HAP-1 (cell line): ENCODE results near the gene MYO1D.
"Not testable (repeated sequence)": the region's sequence is repeated elsewhere in the genome, so short reads cannot be mapped to it uniquely, and the experiment has no call there.

Experiments
- DNase-seq, 2 experiments: peaks; one replicate each; pipeline ENCODE4 v3.0.0-alpha.2; 2016 to 2020; ENCODE audit warnings: low spot score in 2 of 2
- H3K27me3 ChIP-seq: fragments of 250-450 bp; sonication (Bioruptor Pico); 2 replicates; pipeline ENCODE4 v1.5.1; 2020; ENCODE audit warnings: low read depth, mild to moderate bottlenecking, moderate library complexity
- H3K36me3 ChIP-seq: fragments of 250-450 bp; sonication (Bioruptor Pico); replicated peaks from 2 replicates; pipeline ENCODE4 v1.5.1; 2020; ENCODE audit warnings: mild to moderate bottlenecking
- H3K4me1 ChIP-seq: fragments of 250-450 bp; sonication (Bioruptor Pico); 2 replicates; pipeline ENCODE4 v1.5.1; 2020; ENCODE audit warnings: mild to moderate bottlenecking
- H3K4me3 ChIP-seq: fragments of 250-450 bp; sonication (Bioruptor Pico); 2 replicates; pipeline ENCODE4 v1.5.1; 2020; ENCODE audit warnings: mild to moderate bottlenecking, moderate library complexity
- H3K9me3 ChIP-seq: fragments of 250-450 bp; sonication (Bioruptor Pico); 2 replicates; pipeline ENCODE4 v1.5.1; 2020; ENCODE audit warnings: mild to moderate bottlenecking, moderate library complexity
- in situ Hi-C: fragments of 300-500 bp; cut with MboI; formaldehyde crosslinking; loops from 3 replicates; pipeline ENCODE4 v1.14.3; 2020; ENCODE audit warnings: low sequenced_read_pairs, inconsistent platforms, mixed read lengths

Gene MYO1D

DNA sequence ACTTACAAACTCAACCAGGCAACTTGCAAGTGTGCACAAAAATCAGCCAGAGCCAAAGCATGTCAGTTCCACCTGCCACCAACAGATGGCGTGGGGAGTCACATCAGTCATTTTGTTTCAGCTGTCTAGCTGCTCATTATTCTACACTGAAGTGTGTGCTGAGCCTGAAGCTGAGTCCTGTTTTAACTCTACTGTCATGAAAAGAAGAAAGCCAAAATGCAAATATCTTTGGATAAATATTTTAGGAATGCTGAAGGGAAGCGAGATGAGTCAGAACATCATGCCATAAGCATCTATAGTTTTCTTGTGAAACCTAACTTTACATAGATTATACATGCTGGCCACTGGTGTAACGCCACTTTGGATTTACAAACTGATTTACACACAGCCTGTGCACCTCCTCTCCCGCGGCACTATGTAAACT, 217.5 kb downstream of the MYO1D start:
- Histone ChIP-seq H3K4me3 (no peak overlapping the region), H3K36me3 (no peaks in the 10 kb centered on the region), H3K9me3 (no peaks in the 10 kb centered on the region), H3K4me1 (no peaks in the 10 kb centered on the region), H3K27me3 (no peaks in the 10 kb centered on the region)
- in situ Hi-C loops = no loop called here
- DNase-seq = peak; percentile 33 to 79

- H3K9me3 ChIP-seq = no peaks in the 10 kb centered on the region
- DNase-seq = no peak
- in situ Hi-C loops = no loop called here
Observed at GRCh38 chr17:32658470-32659418, 218.2 kb downstream of the MYO1D start.

GRCh38 chr17:32656886-32657285, 220.0 kb downstream of the MYO1D start:
- H3K9me3 ChIP-seq = no peaks in the 10 kb centered on the region
- H3K4me3 ChIP-seq = no peak overlapping the region
- no peaks in the 10 kb centered on the region for H3K4me1 ChIP-seq
- DNase-seq = no peak
- in situ Hi-C loops = no loop called here
- no peaks in the 10 kb centered on the region for H3K27me3 ChIP-seq
- H3K36me3 ChIP-seq = no peaks in the 10 kb centered on the region

More at GRCh38 chr17:32658470-32659418, 218.2 kb downstream of the MYO1D start:
- Histone ChIP-seq H3K36me3 (no peaks in the 10 kb centered on the region), H3K4me3 (no peak overlapping the region), H3K27me3 (no peaks in the 10 kb centered on the region), H3K4me1 (no peaks in the 10 kb centered on the region)

- Histone ChIP-seq H3K36me3 (no peaks in the 10 kb centered on the region), H3K4me3 (no peak overlapping the region), H3K9me3 (no peaks in the 10 kb centered on the region), H3K27me3 (no peaks in the 10 kb centered on the region), H3K4me1 (no peaks in the 10 kb centered on the region)
- DNase-seq = no peak
- in situ Hi-C loops = no loop called here
Observed at GRCh38 chr17:32654324-32654723, 222.6 kb downstream of the MYO1D start.

DNA sequence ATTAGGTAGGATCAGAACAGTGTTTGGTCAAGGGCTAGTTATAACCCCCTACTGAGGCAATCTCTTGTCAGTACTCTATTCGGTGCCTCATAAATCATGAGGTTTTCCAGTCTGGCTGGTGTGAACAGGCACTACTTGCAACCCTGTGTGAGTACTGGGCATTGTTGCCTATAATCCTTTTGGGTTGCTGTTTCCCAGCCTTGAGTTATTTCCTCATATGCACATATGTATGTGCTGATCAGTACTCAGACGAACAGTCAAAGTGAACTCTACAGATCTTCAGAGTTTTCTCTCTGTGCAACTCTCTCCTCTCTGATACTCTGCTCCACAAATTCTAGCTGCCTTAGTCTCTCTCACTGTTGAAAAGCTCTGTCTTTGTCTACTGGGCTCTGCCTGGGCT, 225.8 kb downstream of the MYO1D start:
- H3K36me3 ChIP-seq = no peaks in the 10 kb centered on the region
- no peak for DNase-seq
- H3K4me3 ChIP-seq = no peak overlapping the region
- in situ Hi-C loops = no loop called here
- no peaks in the 10 kb centered on the region for H3K9me3 ChIP-seq
- no peaks in the 10 kb centered on the region for H3K27me3 ChIP-seq
- no peaks in the 10 kb centered on the region for H3K4me1 ChIP-seq

- Histone ChIP-seq H3K9me3 (no peaks in the 10 kb centered on the region), H3K27me3 (no peaks in the 10 kb centered on the region), H3K4me3 (no peak overlapping the region), H3K4me1 (no peaks in the 10 kb centered on the region), H3K36me3 (no peaks in the 10 kb centered on the region)
- in situ Hi-C loops = no loop called here
- DNase-seq = no peak
Observed at GRCh38 chr17:32648450-32648849, 228.5 kb downstream of the MYO1D start.

DNA sequence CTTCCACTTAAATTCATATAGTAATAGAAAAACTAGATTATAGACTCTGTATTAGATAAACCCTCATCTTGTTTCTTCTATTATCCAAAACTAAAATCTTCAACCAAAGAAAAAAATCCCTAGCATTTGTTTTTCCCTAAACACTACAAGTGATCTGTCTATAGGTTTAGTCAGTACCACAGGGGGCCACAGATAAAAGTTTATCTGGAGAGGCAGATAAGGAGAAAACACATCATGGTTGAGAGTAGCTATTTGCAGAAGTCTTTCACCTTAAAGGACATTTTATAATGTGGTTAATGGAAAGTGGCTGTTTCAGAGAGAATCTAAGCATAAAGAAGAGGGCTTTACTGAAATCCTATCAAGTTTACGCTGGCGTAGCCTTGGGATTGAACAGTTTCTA, 230.0 kb downstream of the MYO1D start:
- H3K9me3 ChIP-seq = no peaks in the 10 kb centered on the region
- in situ Hi-C loops = no loop called here
- H3K36me3 ChIP-seq = no peaks in the 10 kb centered on the region
- DNase-seq = no peak
- no peak overlapping the region for H3K4me3 ChIP-seq
- no peaks in the 10 kb centered on the region for H3K4me1 ChIP-seq
- no peaks in the 10 kb centered on the region for H3K27me3 ChIP-seq

DNA sequence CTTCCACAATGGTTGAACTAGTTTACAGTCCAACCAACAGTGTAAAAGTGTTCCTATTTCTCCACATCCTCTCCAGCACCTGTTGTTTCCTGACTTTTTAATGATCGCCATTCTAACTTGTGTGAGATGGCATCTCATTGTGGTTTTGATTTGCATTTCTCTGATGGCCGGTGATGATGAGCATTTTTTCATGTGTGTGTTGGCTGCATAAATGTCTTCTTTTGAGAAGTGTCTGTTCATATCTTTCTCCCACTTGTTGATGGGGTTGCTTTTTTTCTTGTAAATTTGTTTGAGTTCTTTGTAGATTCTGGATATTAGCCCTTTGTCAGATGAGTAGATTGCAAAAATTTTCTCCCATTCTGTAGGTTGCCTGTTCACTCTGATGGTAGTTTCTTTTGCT, 235.4 kb downstream of the MYO1D start:
- DNase-seq, H3K27me3 ChIP-seq, in situ Hi-C loops, H3K4me1 ChIP-seq, H3K9me3 ChIP-seq, H3K4me3 ChIP-seq, H3K36me3 ChIP-seq: not testable (repeated sequence)

DNA sequence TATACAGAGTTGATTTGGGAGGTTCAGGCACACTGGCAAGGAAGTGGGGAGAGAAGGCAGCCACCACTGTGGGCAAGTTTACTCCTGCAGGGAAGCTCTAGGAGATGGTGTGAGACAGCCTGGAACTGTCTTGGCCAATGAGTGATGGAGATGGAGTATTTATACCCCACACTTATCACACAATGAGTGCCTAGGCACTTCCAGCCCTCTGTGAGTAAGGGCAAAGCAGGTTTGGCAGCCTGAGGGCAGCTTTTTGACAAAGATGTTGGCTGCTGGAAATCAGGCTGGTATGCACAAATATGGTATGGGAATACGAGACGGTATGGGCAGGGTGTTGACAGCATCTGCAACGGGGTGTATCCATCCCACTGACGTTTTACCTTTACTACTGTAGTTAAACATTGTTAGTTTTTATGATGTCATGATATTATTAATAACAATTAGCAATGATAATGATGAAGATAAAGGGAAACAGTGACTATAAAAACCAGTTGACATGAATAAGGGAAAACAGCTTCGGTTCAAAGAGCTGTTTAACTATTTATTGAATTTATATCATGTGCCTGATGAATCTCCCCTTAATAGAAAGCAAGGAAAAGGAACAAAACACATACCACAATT, 240.2 kb downstream of the MYO1D start:
- Histone ChIP-seq H3K36me3 (no peaks in the 10 kb centered on the region), H3K9me3 (no peaks in the 10 kb centered on the region), H3K27me3 (peaks cover 1% of the 10 kb centered on the region; the same call in 1 of the 2 replicates), H3K4me3 (no peak overlapping the region), H3K4me1 (no peaks in the 10 kb centered on the region)
- no peak for DNase-seq
- in situ Hi-C loops = no loop called here

DNA sequence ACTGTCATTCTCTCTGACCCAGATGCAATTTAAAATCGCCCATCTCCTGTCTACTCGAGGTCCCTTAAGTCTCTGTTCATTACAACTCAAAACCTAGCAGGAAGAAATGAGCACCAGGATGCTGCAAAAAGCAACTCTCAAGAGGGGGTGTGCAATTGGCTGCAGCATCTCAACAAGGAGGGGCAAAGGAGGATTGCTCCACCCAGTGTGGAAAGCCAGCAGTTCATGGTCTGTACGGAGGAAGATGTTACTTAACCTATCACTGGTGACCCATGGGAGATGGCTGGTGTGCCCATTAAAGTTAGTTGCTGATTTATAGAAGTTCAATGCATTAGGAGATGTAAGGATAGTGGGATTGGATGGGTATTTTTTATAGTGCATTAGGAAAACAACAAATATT, 242.8 kb downstream of the MYO1D start:
- peaks cover 3% of the 10 kb centered on the region; the same call in 1 of the 2 replicates for H3K27me3 ChIP-seq
- no peaks in the 10 kb centered on the region for H3K9me3 ChIP-seq
- no peak overlapping the region for H3K4me3 ChIP-seq
- H3K4me1 ChIP-seq = no peaks in the 10 kb centered on the region
- DNase-seq = no peak
- in situ Hi-C loops = no loop called here
- H3K36me3 ChIP-seq = no peaks in the 10 kb centered on the region

DNA sequence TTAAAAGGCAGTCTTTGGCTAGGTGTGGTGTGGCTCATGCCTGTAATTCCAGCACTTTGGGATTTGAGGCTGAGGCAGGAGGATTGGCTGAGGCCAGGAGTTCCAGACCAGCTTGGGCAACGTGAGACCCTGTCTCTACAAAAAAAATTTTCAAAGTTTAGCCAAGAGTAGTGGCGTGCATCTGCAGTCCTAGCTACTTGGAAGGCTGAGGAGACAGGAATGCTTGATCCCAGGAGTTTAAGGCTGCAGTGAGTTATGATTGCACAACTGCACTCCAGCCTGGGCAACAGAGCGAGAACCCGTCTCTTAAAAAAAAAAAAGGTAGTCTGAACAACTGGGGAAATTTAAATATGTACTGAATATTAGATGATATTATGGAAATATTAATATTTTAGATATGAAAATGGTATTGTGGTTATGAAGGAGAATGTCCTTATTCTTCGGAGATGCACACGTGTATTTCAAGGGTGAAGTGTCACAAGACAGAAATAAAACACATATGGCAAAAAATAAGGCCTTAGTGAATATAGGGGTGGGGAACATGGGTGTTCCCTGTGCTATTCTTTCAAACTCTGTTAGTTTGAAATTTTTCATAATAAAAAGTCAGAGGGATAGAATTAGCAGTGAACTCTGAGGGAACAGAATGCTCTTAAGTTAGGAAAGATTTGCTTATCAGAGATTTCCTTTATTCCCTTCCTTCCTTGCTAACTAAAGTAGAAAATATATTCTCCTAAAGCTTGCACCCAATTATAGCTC, 245.4 kb downstream of the MYO1D start:
- Histone ChIP-seq H3K9me3 (no peaks in the 10 kb centered on the region), H3K4me3 (no peak overlapping the region), H3K4me1 (no peaks in the 10 kb centered on the region), H3K27me3 (peaks cover 3% of the 10 kb centered on the region; the same call in 1 of the 2 replicates), H3K36me3 (no peaks in the 10 kb centered on the region)
- in situ Hi-C loops = no loop called here
- DNase-seq = no peak

DNA sequence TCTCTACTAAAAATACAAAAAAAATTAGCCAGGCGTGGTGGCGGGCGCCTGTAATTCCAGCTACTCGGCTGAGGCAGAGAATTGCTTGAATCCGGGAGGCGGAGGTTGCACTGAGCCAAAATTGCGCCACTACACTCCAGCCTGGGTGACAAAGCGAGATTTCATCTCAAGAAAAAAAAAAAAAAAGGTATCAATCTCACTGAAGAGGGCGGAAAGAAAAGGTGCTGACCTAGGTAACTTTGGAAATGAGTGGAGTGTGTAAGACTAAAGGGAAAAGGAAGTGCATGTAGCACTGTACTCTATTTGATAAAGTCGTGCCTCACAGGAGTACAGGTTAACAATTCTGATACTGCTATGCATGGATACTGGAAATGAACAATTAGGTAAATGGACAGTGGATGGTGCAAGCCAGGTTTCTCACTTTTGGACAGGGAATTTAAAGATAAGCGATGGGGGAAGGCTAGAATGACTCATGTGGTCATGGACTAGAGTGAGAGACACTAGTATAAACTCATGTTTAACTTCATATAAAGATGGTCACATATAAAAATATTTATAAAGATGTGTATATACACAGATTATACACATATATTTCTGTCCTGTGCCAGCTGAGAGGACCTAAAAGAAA, 247.2 kb downstream of the MYO1D start:
- in situ Hi-C loops = no loop called here
- no peaks in the 10 kb centered on the region for H3K36me3 ChIP-seq
- DNase-seq = no peak
- H3K27me3 ChIP-seq = peaks cover 8% of the 10 kb centered on the region
- H3K4me1 ChIP-seq = no peaks in the 10 kb centered on the region
- no peak overlapping the region for H3K4me3 ChIP-seq
- no peaks in the 10 kb centered on the region for H3K9me3 ChIP-seq

DNA sequence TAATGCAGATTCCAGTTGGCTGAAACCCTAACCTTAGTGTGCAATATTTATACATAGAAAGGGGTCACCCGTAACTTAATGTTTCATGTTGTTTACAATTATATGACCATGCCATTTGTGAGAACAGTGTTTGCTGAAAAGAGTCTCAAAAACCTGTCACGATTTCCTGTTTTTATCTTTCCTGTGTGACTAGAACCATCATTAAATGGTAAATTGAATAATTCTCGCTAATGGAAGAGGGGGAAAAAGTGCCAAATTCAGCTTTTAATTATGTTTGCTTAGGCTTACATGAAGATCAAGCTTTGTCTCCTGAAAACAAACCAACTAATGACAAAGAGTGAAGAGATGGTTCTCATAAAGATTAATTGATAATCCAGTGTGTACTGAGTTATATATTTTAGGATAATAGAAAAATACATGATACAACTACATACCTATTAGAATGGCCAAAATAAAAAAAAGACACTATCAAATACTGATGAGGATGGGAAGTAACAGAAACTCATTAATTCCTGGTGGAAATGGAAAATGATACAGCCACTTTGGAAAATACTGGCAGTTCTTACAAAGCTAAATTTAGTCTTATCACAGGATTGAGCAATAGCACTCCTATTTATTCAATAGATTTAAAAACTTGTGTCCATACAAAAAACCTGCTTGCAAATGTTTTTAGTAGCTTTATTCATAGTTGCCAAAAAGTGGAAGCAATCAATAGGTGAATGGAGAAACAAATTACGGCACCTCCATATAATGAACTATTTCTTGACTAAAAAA, 248.5 kb downstream of the MYO1D start:
- Histone ChIP-seq H3K9me3 (no peaks in the 10 kb centered on the region), H3K4me3 (no peak overlapping the region), H3K4me1 (no peaks in the 10 kb centered on the region), H3K36me3 (no peaks in the 10 kb centered on the region), H3K27me3 (peaks cover 8% of the 10 kb centered on the region)
- DNase-seq = no peak
- in situ Hi-C loops = no loop called here
